ENCODE results near the gene ZCCHC7. TPM values are rescaled to one million over a fixed set of nuclear protein-coding genes. Genes with fewer than 3 reads are reported as not detected.

The ZCCHC7 gene
- polyA plus RNA-seq, 1 donor from 2014 or later = 10.9 TPM

- Histone ChIP-seq H4K20me1 (ENCODE audit: insufficient read depth) (no peaks in the 10 kb centered on the region), H3K4me2 (ENCODE audit: low read length) (no peak overlapping the region)
- no peak for TF ChIP-seq EZH2 (IDR thresholded peaks at IDR 0.05; ENCODE audit: borderline replicate concordance, insufficient read depth, low read length, poor library complexity, severe bottlenecking)
Observed at GRCh38 chr9:37342895-37343294, 222.5 kb downstream of the ZCCHC7 start.

GRCh38 chr9:37343724-37344123, 223.3 kb downstream of the ZCCHC7 start:
- Histone ChIP-seq H4K20me1 (ENCODE audit: insufficient read depth) (no peaks in the 10 kb centered on the region), H3K4me2 (ENCODE audit: low read length) (no peak overlapping the region), H3K9me3 (ENCODE audit: low read length) (no peaks in the 10 kb centered on the region), H3K36me3 (ENCODE audit: insufficient read depth, low read length) (no peaks in the 10 kb centered on the region), H3K4me3 (ENCODE audit: low read length) (no peak overlapping the region), H3F3A (ENCODE audit: insufficient read depth, low read length, poor library complexity, severe bottlenecking) (no peaks in the 10 kb centered on the region), H2AFZ (ENCODE audit: low read depth, low read length) (no peak overlapping the region), H3K27ac (ENCODE audit: low read length) (no peak overlapping the region), H3K9ac (ENCODE audit: low read length) (no peak overlapping the region), H3K9me2 (ENCODE audit: insufficient read depth, low read length) (no peaks in the 10 kb centered on the region), H3K27me3 (ENCODE audit: insufficient read depth, low read depth, low read length) (no peaks in the 10 kb centered on the region), H3K79me2 (replicated peaks; ENCODE audit: insufficient read depth, low read length) (no peaks in the 10 kb centered on the region)
- TF ChIP-seq CTCF (IDR thresholded peaks at IDR 0.05; ENCODE audit: poor library complexity, severe bottlenecking) (no peak), TAF1 (IDR thresholded peaks at IDR 0.05; ENCODE audit: low read depth) (no peak), RAD21 (conservative IDR thresholded peaks at IDR 0.05) (no peak), EZH2 (IDR thresholded peaks at IDR 0.05; ENCODE audit: borderline replicate concordance, insufficient read depth, low read length, poor library complexity, severe bottlenecking) (no peak), EP300 (conservative IDR thresholded peaks at IDR 0.05; ENCODE audit: poor library complexity, severe bottlenecking) (no peak), POLR2AphosphoS5 (IDR thresholded peaks at IDR 0.05) (no peak), SMC3 (conservative IDR thresholded peaks at IDR 0.05; ENCODE audit: poor library complexity) (no peak), REST (IDR thresholded peaks at IDR 0.05; ENCODE audit: borderline replicate concordance) (no peak), MXI1 (conservative IDR thresholded peaks at IDR 0.05; ENCODE audit: poor library complexity, severe bottlenecking) (no peak)

More at GRCh38 chr9:37342895-37343294, 222.5 kb downstream of the ZCCHC7 start:
- H3K9me3 ChIP-seq (ENCODE audit: low read length) = no peaks in the 10 kb centered on the region
- no peaks in the 10 kb centered on the region for H3F3A ChIP-seq (ENCODE audit: insufficient read depth, low read length, poor library complexity, severe bottlenecking)
- no peak overlapping the region for H3K4me3 ChIP-seq (ENCODE audit: low read length)
- no peak overlapping the region for H3K9ac ChIP-seq (ENCODE audit: low read length)
- H2AFZ ChIP-seq (ENCODE audit: low read depth, low read length) = no peak overlapping the region
- H3K27me3 ChIP-seq (ENCODE audit: insufficient read depth, low read depth, low read length) = no peaks in the 10 kb centered on the region
- H3K9me2 ChIP-seq (ENCODE audit: insufficient read depth, low read length) = no peaks in the 10 kb centered on the region
- no peaks in the 10 kb centered on the region for H3K79me2 ChIP-seq (replicated peaks; ENCODE audit: insufficient read depth, low read length)
- no peak overlapping the region for H3K27ac ChIP-seq (ENCODE audit: low read length)
- H3K36me3 ChIP-seq (ENCODE audit: insufficient read depth, low read length) = no peaks in the 10 kb centered on the region

GRCh38 chr9:37345038-37345437, 224.7 kb downstream of the ZCCHC7 start:
- H2AFZ ChIP-seq (ENCODE audit: low read depth, low read length) = no peak overlapping the region
- no peak overlapping the region for H3K9ac ChIP-seq (ENCODE audit: low read length)
- H3F3A ChIP-seq (ENCODE audit: insufficient read depth, low read length, poor library complexity, severe bottlenecking) = no peaks in the 10 kb centered on the region
- H3K9me3 ChIP-seq (ENCODE audit: low read length) = no peaks in the 10 kb centered on the region
- no peaks in the 10 kb centered on the region for H4K20me1 ChIP-seq (ENCODE audit: insufficient read depth)
- H3K4me3 ChIP-seq (ENCODE audit: low read length) = no peak overlapping the region
- H3K27me3 ChIP-seq (ENCODE audit: insufficient read depth, low read depth, low read length) = no peaks in the 10 kb centered on the region
- H3K27ac ChIP-seq (ENCODE audit: low read length) = no peak overlapping the region
- H3K9me2 ChIP-seq (ENCODE audit: insufficient read depth, low read length) = no peaks in the 10 kb centered on the region
- no peaks in the 10 kb centered on the region for H3K79me2 ChIP-seq (replicated peaks; ENCODE audit: insufficient read depth, low read length)
- H3K36me3 ChIP-seq (ENCODE audit: insufficient read depth, low read length) = no peaks in the 10 kb centered on the region
- H3K4me2 ChIP-seq (ENCODE audit: low read length) = no peak overlapping the region
- TF ChIP-seq TAF1 (IDR thresholded peaks at IDR 0.05; ENCODE audit: low read depth) (no peak), POLR2AphosphoS5 (IDR thresholded peaks at IDR 0.05) (no peak), EZH2 (IDR thresholded peaks at IDR 0.05; ENCODE audit: borderline replicate concordance, insufficient read depth, low read length, poor library complexity, severe bottlenecking) (no peak), EP300 (conservative IDR thresholded peaks at IDR 0.05; ENCODE audit: poor library complexity, severe bottlenecking) (no peak), SMC3 (conservative IDR thresholded peaks at IDR 0.05; ENCODE audit: poor library complexity) (no peak), CTCF (IDR thresholded peaks at IDR 0.05; ENCODE audit: poor library complexity, severe bottlenecking) (no peak), RAD21 (conservative IDR thresholded peaks at IDR 0.05) (no peak), REST (IDR thresholded peaks at IDR 0.05; ENCODE audit: borderline replicate concordance) (no peak)

All from neural cell (in vitro differentiated cells).